ENCODE data around the gene RNF126.
"Not testable (repeated sequence)": the region's sequence is repeated elsewhere in the genome, so short reads cannot be mapped to it uniquely, and the experiment has no call there.

Gene RNF126

DNA sequence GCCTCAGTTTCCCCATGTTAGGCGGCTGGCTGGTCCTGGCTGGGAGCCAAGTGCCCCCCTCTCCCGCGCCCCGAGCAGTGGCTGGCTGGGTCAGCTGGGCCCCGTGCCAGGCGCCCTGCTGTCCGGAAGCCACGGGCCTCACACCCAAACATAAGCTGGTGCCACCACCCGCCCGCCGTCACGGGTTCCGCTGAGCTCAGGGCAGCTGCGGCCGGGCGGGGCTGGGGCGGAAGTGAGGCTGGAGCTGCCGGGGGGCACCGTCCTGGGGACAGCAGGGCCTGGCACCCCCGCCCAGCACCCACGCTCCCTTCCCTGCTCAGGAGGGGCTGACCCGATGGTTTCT lies 54.0 kb downstream of the RNF126 start:
- no peak for DNase-seq

DNA sequence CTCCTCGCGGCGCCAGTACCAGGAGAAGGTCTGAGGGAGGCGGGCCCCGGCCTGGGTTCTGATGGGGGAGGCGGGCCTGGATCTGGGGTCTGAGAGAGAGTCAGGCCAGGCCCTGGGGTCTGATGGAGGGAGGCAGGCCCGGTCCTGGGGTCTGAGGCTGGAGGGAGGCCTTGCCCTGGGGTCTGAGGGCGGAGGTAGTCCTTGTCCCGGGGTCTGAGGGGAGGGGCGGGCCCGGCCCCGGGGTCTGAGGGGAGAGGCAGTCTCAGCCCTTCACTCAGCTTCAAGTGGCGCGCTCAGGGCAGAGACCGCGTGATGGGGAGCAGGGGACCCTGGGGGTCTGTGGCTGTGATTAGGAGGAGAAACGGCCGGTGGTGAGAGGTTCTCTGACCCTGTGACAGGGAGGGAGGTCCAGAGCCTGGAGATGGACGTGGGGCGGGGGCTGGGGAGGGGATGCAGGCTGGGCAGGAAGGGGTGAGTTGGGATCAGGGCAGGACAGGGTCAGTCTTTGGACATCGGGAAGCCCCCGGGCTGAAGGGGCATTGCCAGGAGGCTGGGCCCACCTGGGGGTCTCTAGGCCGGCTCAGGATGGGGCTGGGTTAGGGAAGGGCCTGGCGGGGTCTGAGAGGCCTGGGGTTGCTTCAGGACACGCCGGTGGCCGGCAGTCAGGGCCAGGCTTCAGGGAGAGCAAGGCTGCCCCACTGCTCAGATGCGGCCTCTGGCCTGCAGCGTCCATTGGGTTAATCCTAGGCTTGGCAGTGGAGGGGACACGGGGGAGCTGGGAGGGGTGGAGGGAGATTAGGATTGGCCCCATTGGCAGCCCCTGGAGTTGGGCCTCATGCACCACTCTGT lies 54.6 kb downstream of the RNF126 start:
- no peak for DNase-seq

- no peak for DNase-seq
Measured at GRCh38 chr19:607301-608154, 55.5 kb downstream of the RNF126 start.

GRCh38 chr19:605061-605971 lies 57.7 kb downstream of the RNF126 start:
- not testable (repeated sequence) for DNase-seq

DNA sequence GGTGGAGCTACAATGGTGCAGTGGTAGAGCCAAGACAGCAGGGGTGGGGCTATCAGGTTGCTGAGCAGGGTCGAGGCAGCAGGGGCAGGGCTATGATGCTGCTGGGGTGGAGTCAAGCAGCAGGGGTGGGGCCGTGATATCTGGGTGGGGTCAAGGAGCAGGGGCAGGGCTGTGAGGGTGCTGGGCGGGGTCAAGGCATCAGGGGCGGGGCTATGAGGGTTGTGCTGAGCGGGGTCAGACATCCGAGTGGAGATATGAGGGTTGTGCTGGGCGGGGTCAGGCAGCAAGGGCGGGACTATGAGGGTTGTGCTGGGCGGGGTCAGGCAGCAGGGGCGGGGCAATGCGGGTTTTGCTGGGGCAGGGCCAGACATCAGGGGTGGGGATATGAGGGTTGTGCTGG lies 58.7 kb downstream of the RNF126 start:
- DNase-seq: no peak

DNA sequence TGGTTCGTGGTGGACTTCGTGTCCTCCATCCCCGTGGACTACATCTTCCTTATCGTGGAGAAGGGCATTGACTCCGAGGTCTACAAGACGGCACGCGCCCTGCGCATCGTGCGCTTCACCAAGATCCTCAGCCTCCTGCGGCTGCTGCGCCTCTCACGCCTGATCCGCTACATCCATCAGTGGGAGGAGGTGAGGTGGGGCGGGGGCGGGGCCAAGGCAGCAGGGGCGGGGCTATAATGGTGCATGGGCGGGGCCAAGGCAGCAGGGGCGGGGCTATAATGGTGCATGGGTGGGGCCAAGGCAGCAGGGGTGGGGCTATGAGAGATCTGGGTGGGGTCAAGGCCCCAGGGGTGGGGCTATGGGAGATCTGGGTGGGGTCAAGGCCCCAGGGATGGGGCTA lies 59.2 kb downstream of the RNF126 start:
- not testable (repeated sequence) for DNase-seq

GRCh38 chr19:603302-603639 lies 59.7 kb downstream of the RNF126 start:
- DNase-seq: not testable (repeated sequence)

DNA sequence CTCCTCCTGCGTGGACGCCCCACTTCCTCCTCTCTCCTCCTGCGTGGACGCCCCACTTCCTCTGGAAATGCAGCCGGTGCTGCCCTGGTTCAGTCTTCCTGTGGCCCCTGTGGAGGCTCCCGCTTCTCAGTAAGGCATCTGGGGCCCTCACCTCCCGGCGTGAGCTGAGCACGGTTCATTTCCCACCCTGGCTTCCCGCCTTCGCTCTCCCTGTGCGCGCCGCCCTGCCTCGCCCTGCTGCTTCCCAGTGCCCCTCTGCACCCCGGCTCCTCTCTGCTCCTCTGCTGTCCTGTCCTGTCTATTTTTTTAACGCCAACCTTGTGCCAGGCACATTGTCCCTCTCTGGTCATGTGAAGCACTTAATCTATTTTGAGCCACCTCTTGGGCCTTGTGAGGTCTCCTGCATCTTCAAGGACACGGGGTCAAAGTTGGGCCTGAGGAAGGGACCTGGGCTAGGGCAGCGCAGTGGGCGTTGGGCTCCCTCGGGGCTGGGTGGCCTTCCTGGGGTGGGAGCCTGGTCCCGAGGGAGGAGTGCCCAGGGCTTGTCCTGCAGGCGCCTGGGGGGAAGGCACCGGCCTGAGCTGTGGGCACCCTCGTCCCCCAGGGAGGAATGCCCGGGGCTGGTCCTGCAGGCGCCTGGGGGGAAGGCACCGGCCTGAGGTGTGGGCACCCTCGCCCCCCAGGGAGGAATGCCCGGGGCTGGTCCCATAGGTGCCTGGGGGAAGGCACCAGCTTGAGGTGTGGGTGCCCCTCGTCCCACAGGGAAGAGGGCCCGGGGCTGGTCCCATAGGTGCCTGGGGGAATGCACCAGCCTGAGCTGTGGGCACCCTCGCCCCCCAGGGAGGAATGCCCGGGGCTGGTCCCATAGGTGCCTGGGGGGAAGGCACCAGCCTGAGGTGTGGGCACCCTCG lies 60.4 kb downstream of the RNF126 start:
- no peak for DNase-seq

GRCh38 chr19:601790-602189 lies 61.2 kb downstream of the RNF126 start:
- DNase-seq: no peak

DNA sequence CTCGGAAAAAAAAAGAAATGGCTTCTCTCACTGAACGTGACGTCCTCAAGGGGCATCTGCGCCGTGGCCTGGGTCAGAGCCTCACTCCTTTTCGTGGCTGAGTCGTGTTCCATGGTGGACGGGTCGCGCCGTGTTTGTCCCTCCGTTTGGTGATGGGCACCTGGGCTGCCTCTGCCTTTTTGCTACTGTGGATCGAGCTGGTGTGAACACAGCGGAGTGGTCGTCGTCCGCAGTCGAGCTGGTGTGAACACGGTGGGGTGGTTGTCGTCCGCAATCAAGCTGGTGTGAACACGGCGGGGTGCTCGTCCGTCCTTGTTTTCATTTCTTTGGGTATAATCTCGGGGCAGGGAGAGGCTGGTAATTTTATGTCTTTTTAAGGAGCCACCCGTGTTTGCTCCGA lies 61.7 kb downstream of the RNF126 start:
- no peak for DNase-seq
